SK-N-SH treated with all-trans-retinoic acid at 6 μM for 48 hours (cell line): ENCODE data around the gene ADAMTSL3.

Experiments used
- BACH2 ChIP-seq: fragments of 250-450 bp; sonication (Bioruptor Pico); IDR thresholded peaks from 2 replicates; pipeline ENCODE4 v1.9.0; 2021; ENCODE audit warnings: mild to moderate bottlenecking, borderline replicate concordance
- CSRNP3 ChIP-seq: fragments of 250-450 bp; sonication (Bioruptor Pico); IDR thresholded peaks from 2 replicates; pipeline ENCODE4 v1.5.1; 2021; ENCODE audit warnings: mild to moderate bottlenecking, moderate library complexity
- OSR1 ChIP-seq: fragments of 250-450 bp; sonication (Bioruptor Pico); IDR thresholded peaks from 2 replicates; pipeline ENCODE4 v1.8.0; 2022; ENCODE audit warnings: moderate library complexity, mild to moderate bottlenecking, inconsistent platforms
- SNAI2 ChIP-seq: fragments of 250-450 bp; sonication (Bioruptor Pico); IDR thresholded peaks from 2 replicates; pipeline ENCODE4 v1.5.0; 2020; ENCODE audit warnings: mild to moderate bottlenecking, moderate library complexity
- TCF4 ChIP-seq: fragments of 250-450 bp; sonication (Bioruptor Pico); IDR thresholded peaks from 2 replicates; pipeline ENCODE4 v1.8.0; 2021; ENCODE audit warnings: mild to moderate bottlenecking, moderate library complexity, borderline replicate concordance
- TOX ChIP-seq: fragments of 250-450 bp; sonication (Bioruptor Pico); IDR thresholded peaks from 2 replicates; pipeline ENCODE4 v1.8.0; 2021; ENCODE audit warnings: mild to moderate bottlenecking, moderate library complexity, borderline replicate concordance
- TF ChIP-seq, protein P1 (sequence below): fragments of 250-450 bp; sonication (Bioruptor Pico); IDR thresholded peaks from 2 replicates; pipeline ENCODE4 v1.8.0; 2020; ENCODE audit warnings: mild to moderate bottlenecking, moderate library complexity, borderline replicate concordance
- TF ChIP-seq, protein P2 (sequence below): fragments of 250-450 bp; sonication (Bioruptor Pico); IDR thresholded peaks from 2 replicates; pipeline ENCODE4 v1.5.1; 2020; ENCODE audit warnings: low read depth, mild to moderate bottlenecking, moderate library complexity
- TF ChIP-seq, protein P3 (sequence below): fragments of 250-450 bp; sonication (Bioruptor Pico); IDR thresholded peaks from 2 replicates; pipeline ENCODE4 v1.8.0; 2021; ENCODE audit warnings: low read depth, mild to moderate bottlenecking, moderate library complexity, borderline replicate concordance

- TF ChIP-seq BACH2 (no peak), SNAI2 (CRISPR knock-in tag) (no peak), CSRNP3 (no peak), TCF4 (CRISPR knock-in tag) (no peak), OSR1 (CRISPR knock-in tag) (no peak), TOX (CRISPR knock-in tag) (no peak)
- TF ChIP-seq, protein P1, sequence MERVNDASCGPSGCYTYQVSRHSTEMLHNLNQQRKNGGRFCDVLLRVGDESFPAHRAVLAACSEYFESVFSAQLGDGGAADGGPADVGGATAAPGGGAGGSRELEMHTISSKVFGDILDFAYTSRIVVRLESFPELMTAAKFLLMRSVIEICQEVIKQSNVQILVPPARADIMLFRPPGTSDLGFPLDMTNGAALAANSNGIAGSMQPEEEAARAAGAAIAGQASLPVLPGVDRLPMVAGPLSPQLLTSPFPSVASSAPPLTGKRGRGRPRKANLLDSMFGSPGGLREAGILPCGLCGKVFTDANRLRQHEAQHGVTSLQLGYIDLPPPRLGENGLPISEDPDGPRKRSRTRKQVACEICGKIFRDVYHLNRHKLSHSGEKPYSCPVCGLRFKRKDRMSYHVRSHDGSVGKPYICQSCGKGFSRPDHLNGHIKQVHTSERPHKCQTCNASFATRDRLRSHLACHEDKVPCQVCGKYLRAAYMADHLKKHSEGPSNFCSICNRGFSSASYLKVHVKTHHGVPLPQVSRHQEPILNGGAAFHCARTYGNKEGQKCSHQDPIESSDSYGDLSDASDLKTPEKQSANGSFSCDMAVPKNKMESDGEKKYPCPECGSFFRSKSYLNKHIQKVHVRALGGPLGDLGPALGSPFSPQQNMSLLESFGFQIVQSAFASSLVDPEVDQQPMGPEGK (CRISPR knock-in tag) = no peak
- TF ChIP-seq, protein P2, sequence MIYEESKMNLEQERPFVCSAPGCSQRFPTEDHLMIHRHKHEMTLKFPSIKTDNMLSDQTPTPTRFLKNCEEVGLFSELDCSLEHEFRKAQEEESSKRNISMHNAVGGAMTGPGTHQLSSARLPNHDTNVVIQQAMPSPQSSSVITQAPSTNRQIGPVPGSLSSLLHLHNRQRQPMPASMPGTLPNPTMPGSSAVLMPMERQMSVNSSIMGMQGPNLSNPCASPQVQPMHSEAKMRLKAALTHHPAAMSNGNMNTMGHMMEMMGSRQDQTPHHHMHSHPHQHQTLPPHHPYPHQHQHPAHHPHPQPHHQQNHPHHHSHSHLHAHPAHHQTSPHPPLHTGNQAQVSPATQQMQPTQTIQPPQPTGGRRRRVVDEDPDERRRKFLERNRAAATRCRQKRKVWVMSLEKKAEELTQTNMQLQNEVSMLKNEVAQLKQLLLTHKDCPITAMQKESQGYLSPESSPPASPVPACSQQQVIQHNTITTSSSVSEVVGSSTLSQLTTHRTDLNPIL = no peak
- TF ChIP-seq, protein P3, sequence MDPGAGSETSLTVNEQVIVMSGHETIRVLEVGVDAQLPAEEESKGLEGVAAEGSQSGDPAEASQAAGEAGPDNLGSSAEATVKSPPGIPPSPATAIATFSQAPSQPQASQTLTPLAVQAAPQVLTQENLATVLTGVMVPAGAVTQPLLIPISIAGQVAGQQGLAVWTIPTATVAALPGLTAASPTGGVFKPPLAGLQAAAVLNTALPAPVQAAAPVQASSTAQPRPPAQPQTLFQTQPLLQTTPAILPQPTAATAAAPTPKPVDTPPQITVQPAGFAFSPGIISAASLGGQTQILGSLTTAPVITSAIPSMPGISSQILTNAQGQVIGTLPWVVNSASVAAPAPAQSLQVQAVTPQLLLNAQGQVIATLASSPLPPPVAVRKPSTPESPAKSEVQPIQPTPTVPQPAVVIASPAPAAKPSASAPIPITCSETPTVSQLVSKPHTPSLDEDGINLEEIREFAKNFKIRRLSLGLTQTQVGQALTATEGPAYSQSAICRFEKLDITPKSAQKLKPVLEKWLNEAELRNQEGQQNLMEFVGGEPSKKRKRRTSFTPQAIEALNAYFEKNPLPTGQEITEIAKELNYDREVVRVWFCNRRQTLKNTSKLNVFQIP (CRISPR knock-in tag) = no peak
Measured at GRCh38 chr15:83786336-83786735, 132.4 kb downstream of the ADAMTSL3 start.
